ENCODE data around the gene PRKN. TPM values are rescaled to one million over a fixed set of nuclear protein-coding genes. Genes with fewer than 3 reads are reported as not detected.
"Not testable (repeated sequence)": the region's sequence is repeated elsewhere in the genome, so short reads cannot be mapped to it uniquely, and the experiment has no call there.

The PRKN gene
- total RNA-seq, 3 donors from 2014 or later = 5.2 to 10.2 (median 8.1) TPM

DNA sequence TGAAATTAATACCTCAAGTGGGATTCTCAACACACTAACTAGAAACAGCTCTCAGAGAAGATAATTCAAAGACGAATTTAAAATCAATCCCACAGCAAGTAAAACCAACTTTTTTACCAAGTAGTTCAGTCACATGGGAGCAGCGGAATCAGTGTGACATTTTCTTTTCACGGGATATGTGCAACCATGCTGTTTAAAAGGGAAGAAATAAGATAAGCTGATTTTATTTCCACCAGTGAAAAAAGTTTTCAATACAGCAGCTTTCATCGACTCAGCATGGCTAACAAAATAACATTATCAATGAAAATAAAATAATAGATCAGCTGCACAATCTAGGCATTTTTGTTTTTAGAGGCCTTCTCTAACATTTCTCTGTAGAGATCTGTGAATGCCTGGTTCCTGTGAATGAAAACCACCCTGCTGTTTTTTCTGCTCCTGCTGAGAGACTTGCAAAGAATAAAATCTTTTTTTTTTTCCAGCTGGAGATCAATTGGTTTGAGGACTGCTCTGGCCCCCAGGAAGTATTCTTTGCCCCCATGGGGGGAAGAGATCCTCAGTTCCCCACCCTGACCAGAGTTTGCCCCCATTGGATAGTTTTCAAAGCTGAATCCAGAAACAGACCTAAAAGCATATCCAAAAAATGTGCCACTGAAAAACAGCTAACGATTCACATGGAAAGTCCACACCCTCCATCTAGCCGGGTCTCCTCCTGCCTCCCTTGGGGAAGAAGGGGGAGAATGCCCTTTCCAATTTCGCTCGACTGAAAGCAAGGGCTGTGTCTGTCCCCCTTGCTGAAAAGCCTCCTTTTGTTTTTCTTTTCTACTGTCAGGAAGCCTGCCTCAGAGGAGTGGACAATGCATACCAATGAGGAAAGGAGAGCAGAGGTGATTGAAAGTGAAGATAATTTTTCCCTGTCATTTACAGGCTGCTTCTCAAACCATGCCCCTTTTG is 317.6 kb downstream of the PRKN start:
- DNase-seq (no peak), ATAC-seq (no peak)
- no peaks in the 10 kb centered on the region for H3K4me1 ChIP-seq (ENCODE audit: low read depth)
- no peak for TF ChIP-seq CTCF (IDR thresholded peaks at IDR 0.05)
- no peaks in the 10 kb centered on the region for H3K9me3 ChIP-seq
- H3K36me3 ChIP-seq (ENCODE audit: low read depth) = no peaks in the 10 kb centered on the region
- no peak overlapping the region for H3K4me3 ChIP-seq
- intact Hi-C loops (cut with DNase I, micrococcal nuclease) = no loop called here

DNA sequence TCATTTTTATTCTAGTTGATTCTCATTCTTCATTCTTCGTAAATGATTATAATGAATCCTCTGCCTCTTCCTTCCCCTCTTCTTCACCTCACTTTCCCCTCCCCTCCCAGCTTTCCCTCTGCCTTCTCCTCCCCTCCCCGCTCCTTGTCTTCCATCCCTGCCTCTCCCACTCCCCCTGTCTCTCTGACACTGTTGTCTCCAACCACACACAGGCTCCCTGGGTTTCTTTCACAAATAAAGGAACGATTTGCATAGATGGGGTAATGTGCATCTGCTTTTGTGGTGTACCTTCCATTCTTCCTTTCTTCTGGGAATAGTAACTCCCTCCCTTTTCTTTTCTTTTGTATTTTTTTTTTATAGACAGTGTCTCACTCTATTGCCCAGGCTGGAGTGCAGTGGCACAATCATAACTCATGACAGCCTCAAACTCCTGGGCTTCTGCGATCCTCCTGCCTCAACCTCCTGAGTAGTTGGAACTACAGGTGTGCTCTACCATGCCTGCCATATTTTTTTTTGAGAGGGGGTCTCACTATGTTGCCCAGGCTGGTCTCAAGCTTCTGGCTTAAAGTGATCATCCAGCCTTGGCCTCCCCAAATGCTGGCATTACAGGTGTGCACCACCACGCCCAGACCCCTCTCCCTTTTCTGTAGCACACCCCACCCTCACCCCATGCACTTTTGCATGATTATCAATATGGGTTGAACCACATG is 318.6 kb downstream of the PRKN start:
- H3K9me3 ChIP-seq = no peaks in the 10 kb centered on the region
- H3K36me3 ChIP-seq (ENCODE audit: low read depth) = no peaks in the 10 kb centered on the region
- intact Hi-C loops (cut with DNase I, micrococcal nuclease) = no loop called here
- no peaks in the 10 kb centered on the region for H3K4me1 ChIP-seq (ENCODE audit: low read depth)
- no peak overlapping the region for H3K4me3 ChIP-seq
- DNase-seq (no peak), ATAC-seq (no peak)
- no peak for TF ChIP-seq CTCF (IDR thresholded peaks at IDR 0.05)

- ATAC-seq (no peak), DNase-seq (no peak)
- no peak overlapping the region for H3K4me3 ChIP-seq
- intact Hi-C loops (cut with DNase I, micrococcal nuclease) = no loop called here
- no peaks in the 10 kb centered on the region for H3K36me3 ChIP-seq (ENCODE audit: low read depth)
- no peaks in the 10 kb centered on the region for H3K4me1 ChIP-seq (ENCODE audit: low read depth)
- no peaks in the 10 kb centered on the region for H3K9me3 ChIP-seq
- no peak for TF ChIP-seq CTCF (IDR thresholded peaks at IDR 0.05)
Observed at GRCh38 chr6:162404951-162405350, 322.6 kb downstream of the PRKN start.

- no peaks in the 10 kb centered on the region for H3K9me3 ChIP-seq
- no peak for DNase-seq
- intact Hi-C loops (cut with DNase I, micrococcal nuclease) = no loop called here
- no peak for ATAC-seq
- no peaks in the 10 kb centered on the region for H3K36me3 ChIP-seq (ENCODE audit: low read depth)
- H3K4me3 ChIP-seq = no peak overlapping the region
- no peak for TF ChIP-seq CTCF (IDR thresholded peaks at IDR 0.05)
- H3K4me1 ChIP-seq (ENCODE audit: low read depth) = no peaks in the 10 kb centered on the region
Observed at GRCh38 chr6:162403031-162403430, 324.5 kb downstream of the PRKN start.

DNA sequence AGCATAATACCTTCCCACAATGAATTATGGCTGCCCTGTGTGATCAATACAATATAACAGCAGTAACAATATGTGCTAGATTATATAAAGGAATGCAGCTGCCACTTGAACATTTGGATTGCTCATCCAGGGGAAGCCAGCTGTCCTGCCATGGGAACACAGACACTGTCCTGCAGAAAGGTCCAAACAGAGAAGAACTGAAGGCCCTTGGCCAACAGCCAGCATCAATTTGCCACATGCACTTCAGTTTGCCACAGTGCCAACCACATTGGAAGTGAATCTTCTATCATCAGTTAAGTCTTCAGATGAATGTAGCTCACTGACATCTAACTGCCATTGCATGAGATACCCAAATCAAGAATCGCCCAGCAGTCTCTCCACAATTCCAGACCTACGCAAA is 332.4 kb downstream of the PRKN start:
- no peaks in the 10 kb centered on the region for H3K36me3 ChIP-seq (ENCODE audit: low read depth)
- H3K4me3 ChIP-seq = no peak overlapping the region
- ATAC-seq (no peak), DNase-seq (no peak)
- no peak for TF ChIP-seq CTCF (IDR thresholded peaks at IDR 0.05)
- H3K9me3 ChIP-seq = no peaks in the 10 kb centered on the region
- H3K4me1 ChIP-seq (ENCODE audit: low read depth) = no peaks in the 10 kb centered on the region
- intact Hi-C loops (cut with DNase I, micrococcal nuclease) = no loop called here

GRCh38 chr6:162390961-162391811 is 336.4 kb downstream of the PRKN start:
- H3K4me1 ChIP-seq (ENCODE audit: low read depth); ATAC-seq; H3K4me3 ChIP-seq; H3K36me3 ChIP-seq (ENCODE audit: low read depth); H3K9me3 ChIP-seq; intact Hi-C loops (cut with DNase I, micrococcal nuclease); DNase-seq: not testable (repeated sequence)
